Hepatocyte (in vitro differentiated cells): ENCODE data around the gene CACNA1B. TPM values are rescaled to one million over a fixed set of nuclear protein-coding genes. Genes with fewer than 3 reads are reported as not detected.
"Not testable (repeated sequence)": the region's sequence is repeated elsewhere in the genome, so short reads cannot be mapped to it uniquely, and the experiment has no call there.

Experiments used
- DNase-seq: peaks from one replicate; pipeline ENCODE4 v3.0.0-alpha.2; 2016; ENCODE audit warnings: low spot score
- H2AFZ ChIP-seq: fragments of 200-600 bp; sonication (generic); 2 replicates; pipeline ENCODE4 v1.6.0; 2016; ENCODE audit warnings: antibody characterized with exemption, mild to moderate bottlenecking
- H3K27ac ChIP-seq: fragments of 200-600 bp; sonication (generic); 2 replicates; pipeline ENCODE4 v1.5.1; 2016; ENCODE audit warnings: mild to moderate bottlenecking
- H3K27me3 ChIP-seq: fragments of 200-600 bp; sonication (generic); 2 replicates; pipeline ENCODE4 v1.6.1; 2016
- H3K36me3 ChIP-seq: fragments of 200-600 bp; sonication (generic); replicated peaks from 2 replicates; pipeline ENCODE4 v1.5.1; 2016; ENCODE audit warnings: low read depth; ENCODE audit not compliant: insufficient read depth
- H3K4me1 ChIP-seq: fragments of 200-600 bp; sonication (generic); 2 replicates; pipeline ENCODE4 v1.5.1; 2016; ENCODE audit warnings: mild to moderate bottlenecking, moderate library complexity; ENCODE audit not compliant: insufficient read depth
- H3K4me2 ChIP-seq: fragments of 200-600 bp; sonication (generic); 2 replicates; pipeline ENCODE4 v1.6.0; 2016
- H3K4me3 ChIP-seq: fragments of 200-600 bp; sonication (generic); 2 replicates; pipeline ENCODE4 v1.5.1; 2016; ENCODE audit warnings: mild to moderate bottlenecking
- H3K79me2 ChIP-seq: fragments of 200-600 bp; sonication (generic); 2 replicates; pipeline ENCODE4 v1.6.0; 2017; ENCODE audit warnings: mild to moderate bottlenecking
- H3K9me2 ChIP-seq: fragments of 200-600 bp; sonication (generic); replicated peaks from 2 replicates; pipeline ENCODE4 v1.6.0; 2017; ENCODE audit warnings: mild to moderate bottlenecking; ENCODE audit not compliant: insufficient read depth
- H3K9me3 ChIP-seq: fragments of 200-600 bp; sonication (generic); 2 replicates; pipeline ENCODE4 v1.5.1; 2016; ENCODE audit warnings: low read depth, mild to moderate bottlenecking
- H4K20me1 ChIP-seq: fragments of 200-600 bp; sonication (generic); 2 replicates; pipeline ENCODE4 v1.6.0; 2016; ENCODE audit warnings: mild to moderate bottlenecking; ENCODE audit not compliant: insufficient read depth, poor library complexity, severe bottlenecking
- CTCF ChIP-seq: fragments of 200-600 bp; sonication (generic); IDR thresholded peaks from 2 replicates; pipeline ENCODE4 v1.5.1; 2016; ENCODE audit warnings: antibody characterized with exemption, mild to moderate bottlenecking; ENCODE audit not compliant: poor library complexity
- EZH2 ChIP-seq: fragments of 200-600 bp; sonication (generic); IDR thresholded peaks from 2 replicates; pipeline ENCODE4 v1.6.1; 2016; ENCODE audit warnings: antibody characterized with exemption, mild to moderate bottlenecking, borderline replicate concordance
- EZH2phosphoT487 ChIP-seq: fragments of 200-600 bp; sonication (generic); IDR thresholded peaks from one replicate; pipeline ENCODE4 v1.6.1; 2018; ENCODE audit warnings: antibody characterized with exemption, mild to moderate bottlenecking, low read depth, moderate library complexity; ENCODE audit not compliant: unreplicated experiment, severe bottlenecking
- WGBS: methylation state at CpG from one replicate; pipeline ENCODE4 v1.1.6; 2016; ENCODE audit warnings: low lambda C conversion rate; ENCODE audit errors: missing lambda C conversion rate; 5-methylcytosine and 5-hydroxymethylcytosine counted together
- polyA plus RNA-seq: library from polyadenylated mRNA; unstranded; fragments of >200 nt; fragmentation: Nextera tagmentation; extraction: Ambion mirVana; gene quantifications from 2 replicates; pipeline ENCODE4 v1.2.1, GENCODE V29; 2016
- total RNA-seq: library from RNA; depleted of rRNA; stranded (reverse); fragments of >200 nt; gene quantifications from 2 replicates; pipeline ENCODE4 v1.2.3, GENCODE V29; 2014

Gene CACNA1B
- total RNA-seq (0.20 and 0.30 TPM in 2 replicates), polyA plus RNA-seq (0.05 and 0.39 TPM in 2 replicates)

GRCh38 chr9:137877506-137878122, at the start of gene CACNA1B:
Gene CACNA1B (plus strand): TSS chr9:137877782. CDS start chr9:137877934, 152 bp downstream.
- not testable (repeated sequence) for DNase-seq, H2AFZ ChIP-seq, H3K79me2 ChIP-seq, H3K4me1 ChIP-seq, H3K9me2 ChIP-seq, H4K20me1 ChIP-seq, H3K36me3 ChIP-seq, H3K9me3 ChIP-seq, H3K27ac ChIP-seq
- Histone ChIP-seq H3K4me3 (peak within 1 kb of the TSS; percentile 16), H3K27me3 (peaks cover 32% of the 10 kb centered on the region), H3K4me2 (peak within 1 kb of the TSS; percentile 97)
- 4% methylated on average over 10 of the region's 95 CpGs for WGBS

GRCh38 chr9:137827908-137828526, 49.6 kb upstream of the CACNA1B start:
- Histone ChIP-seq H3K27ac (no peak overlapping the region), H3K27me3 (no peaks in the 10 kb centered on the region), H2AFZ (no peak overlapping the region), H3K4me3 (no peak overlapping the region), H3K79me2 (peaks cover 12% of the 10 kb centered on the region), H3K4me2 (no peak overlapping the region), H3K4me1 (no peaks in the 10 kb centered on the region), H4K20me1 (no peaks in the 10 kb centered on the region), H3K36me3 (no peaks in the 10 kb centered on the region), H3K9me3 (no peaks in the 10 kb centered on the region), H3K9me2 (no peaks in the 10 kb centered on the region)
- DNase-seq: peak; percentile 3
- 97% methylated on average over 20 of the region's 20 CpGs for WGBS
- no peak for TF ChIP-seq CTCF
- TF ChIP-seq EZH2phosphoT487: no peak
- TF ChIP-seq EZH2: no peak

- H3K79me2 ChIP-seq: peaks cover 11% of the 10 kb centered on the region
- H3K27me3 ChIP-seq: no peaks in the 10 kb centered on the region
- WGBS: 85% methylated on average over 21 of the region's 21 CpGs
- H3K4me3 ChIP-seq: no peak overlapping the region
- H3K9me2 ChIP-seq: no peaks in the 10 kb centered on the region
- no peaks in the 10 kb centered on the region for H3K36me3 ChIP-seq
- H2AFZ ChIP-seq: no peak overlapping the region
- no peak for TF ChIP-seq EZH2phosphoT487
- TF ChIP-seq EZH2: no peak
- no peak for TF ChIP-seq CTCF
- H3K9me3 ChIP-seq: no peaks in the 10 kb centered on the region
- DNase-seq: peak; percentile 48
- H3K27ac ChIP-seq: no peak overlapping the region
- H4K20me1 ChIP-seq: no peaks in the 10 kb centered on the region
- no peaks in the 10 kb centered on the region for H3K4me1 ChIP-seq
- no peak overlapping the region for H3K4me2 ChIP-seq
These were observed 48.9 kb upstream of the CACNA1B start for GRCh38 chr9:137828527-137829259.
